GM21447 (cell line): ENCODE results near the gene ATOH7.
"Not testable (repeated sequence)": the region's sequence is repeated elsewhere in the genome, so short reads cannot be mapped to it uniquely, and the experiment has no call there.

Experiments
- ATAC-seq: cut with Tn5 transposase; IDR thresholded peaks from one replicate; pipeline ENCODE4 v1.9.1; 2021; ENCODE audit not compliant: unreplicated experiment

Gene ATOH7

DNA sequence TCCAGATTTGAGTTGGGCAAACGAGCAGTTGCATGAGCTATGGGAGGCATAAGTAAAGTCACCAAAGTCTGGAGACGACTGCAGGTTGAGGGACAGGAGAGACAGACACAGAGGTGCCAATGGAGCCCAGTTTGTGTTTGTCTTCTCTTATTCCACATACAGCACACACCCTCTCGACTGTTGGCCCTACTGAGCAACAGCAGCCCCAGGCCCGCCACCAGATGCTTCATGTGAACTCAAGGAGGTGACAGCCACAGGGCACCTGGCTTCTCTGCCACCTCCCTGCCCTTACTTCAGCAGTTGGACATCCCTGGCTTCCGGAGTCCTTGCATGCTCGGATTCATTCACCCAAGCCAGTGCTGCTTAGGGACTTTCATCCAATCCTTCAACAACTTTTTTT lies 6.5 kb upstream of the ATOH7 start:
- ATAC-seq, result no peak

DNA sequence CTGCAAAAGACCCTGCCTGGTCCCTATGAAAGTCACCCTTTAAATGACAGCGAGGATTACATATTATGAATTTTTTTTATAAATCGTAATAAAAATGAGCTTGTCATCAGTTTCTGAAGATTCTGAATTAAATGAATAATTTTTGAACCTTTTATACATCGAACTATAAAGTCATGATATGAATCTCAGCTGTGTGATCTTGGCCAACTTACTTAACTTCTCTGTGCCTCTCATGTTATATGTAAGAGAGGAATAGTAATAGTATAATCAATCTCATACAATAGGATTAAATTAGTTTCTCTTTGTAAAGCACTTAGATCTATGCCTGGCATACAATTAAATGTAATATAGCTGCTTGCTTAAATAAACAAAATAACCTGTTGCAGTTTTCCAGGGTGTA lies 5.3 kb upstream of the ATOH7 start:
- ATAC-seq, result no peak

DNA sequence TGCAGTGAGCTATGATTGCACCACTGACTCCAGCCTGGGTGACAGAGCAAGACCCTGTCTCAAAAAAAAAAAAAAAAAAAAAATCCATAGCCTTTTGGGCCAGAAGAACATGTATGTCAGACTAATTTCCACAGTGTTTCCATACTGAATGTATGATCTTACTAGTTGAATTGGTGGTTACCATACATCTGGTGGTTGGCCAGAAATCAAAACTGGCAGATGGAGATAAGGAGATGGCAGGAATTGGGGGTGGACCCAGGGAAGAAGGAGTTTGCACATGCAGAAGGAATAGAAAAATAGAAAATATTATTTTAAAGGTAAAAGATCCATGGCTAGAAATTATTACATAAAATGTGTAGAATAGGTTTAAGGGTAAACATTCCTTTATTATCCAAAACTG lies 3.7 kb upstream of the ATOH7 start:
- ATAC-seq, result no peak

DNA sequence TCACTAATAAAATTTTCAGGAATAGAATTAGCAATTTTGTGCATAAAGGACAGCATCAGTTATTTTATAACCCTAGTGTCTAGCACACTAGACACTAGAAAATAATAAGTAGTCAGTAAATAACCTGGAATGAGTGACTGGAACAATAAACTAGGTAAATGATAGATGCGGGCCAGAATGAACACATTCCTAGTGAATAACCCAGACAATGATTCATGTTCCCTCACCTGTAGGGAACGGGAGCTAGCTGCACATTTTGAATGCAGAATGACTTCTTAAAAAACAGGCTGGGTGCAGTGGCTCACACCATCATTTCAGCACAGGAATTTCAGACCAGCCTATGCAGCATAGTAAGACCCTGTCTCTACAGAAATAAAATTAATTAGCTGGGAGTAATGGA lies 3.2 kb upstream of the ATOH7 start:
- no peak for ATAC-seq

GRCh38 chr10:68233046-68233445 lies 1.1 kb upstream of the ATOH7 start:
- no peak for ATAC-seq

DNA sequence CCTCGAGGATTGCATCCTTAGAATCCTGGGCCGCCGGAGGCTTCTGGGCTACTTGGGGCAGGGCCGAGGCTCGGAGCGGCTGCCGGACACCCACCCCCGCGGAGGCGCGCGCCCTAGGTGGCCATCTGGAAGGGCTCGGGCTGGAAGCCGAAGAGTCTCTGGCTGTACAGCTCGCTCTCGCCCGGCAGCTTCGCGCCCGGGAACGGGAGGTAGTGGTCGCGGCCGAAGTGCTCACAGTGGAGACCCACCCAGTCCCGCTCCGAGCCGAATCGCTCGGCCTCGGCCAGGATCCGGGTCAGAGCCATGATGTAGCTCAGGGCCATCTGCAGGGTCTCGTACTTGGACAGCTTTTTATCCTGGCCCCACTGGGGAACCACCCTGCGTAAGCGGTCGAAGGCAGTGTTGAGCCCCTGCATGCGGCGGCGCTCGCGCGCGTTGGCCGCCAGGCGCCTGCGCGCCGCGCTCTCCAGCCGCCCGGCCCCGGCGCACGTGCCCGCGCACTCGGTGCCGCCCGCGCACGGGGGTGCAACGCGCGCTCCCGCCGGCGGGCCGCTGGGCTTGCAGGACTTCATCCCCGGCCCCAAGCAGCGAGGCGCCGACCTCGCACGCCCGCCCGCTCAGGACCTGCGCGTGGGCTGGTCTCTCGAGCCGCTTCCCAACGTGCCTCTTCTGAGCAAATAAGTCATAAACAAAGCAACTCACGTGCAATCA lies 652 bp downstream of the ATOH7 start:
- ATAC-seq, result peak; percentile 85

DNA sequence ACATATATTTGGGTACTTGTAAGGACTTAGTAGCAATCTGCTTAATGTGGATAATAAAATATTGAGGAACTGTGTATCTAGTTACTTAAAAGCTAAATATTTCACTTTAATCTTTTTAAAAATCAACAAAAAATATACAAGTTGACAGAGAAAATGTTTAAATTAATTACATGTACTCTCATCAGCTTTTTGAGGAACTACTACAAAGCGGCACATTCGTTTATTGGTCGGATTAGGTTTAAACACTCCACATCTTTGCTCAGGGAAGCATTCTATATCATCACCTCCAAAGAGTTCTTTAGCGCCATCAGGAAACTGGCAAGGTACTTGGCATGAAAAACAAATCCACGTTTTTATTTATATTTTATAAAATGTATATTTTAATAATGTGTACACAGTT lies 1.6 kb downstream of the ATOH7 start:
- ATAC-seq, result no peak

DNA sequence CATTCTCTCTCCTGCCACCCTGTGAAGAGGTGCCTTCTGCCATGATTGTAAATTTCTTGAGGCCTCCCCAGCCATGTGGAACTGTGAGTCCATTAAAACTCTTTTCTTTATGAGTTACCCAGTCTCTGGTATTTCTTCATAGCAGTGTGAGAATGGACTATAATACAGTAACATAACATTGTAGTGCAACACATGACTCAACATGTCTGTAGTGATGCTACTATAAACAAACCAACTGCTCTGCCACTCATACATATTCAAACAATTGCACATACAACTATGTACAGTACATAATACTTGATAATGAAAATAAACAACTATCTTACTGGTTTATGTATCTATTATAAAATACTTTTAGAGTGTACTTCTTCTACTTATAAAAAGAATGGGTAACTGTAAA lies 7.1 kb downstream of the ATOH7 start:
- no peak for ATAC-seq

- no peak for ATAC-seq
Observed at GRCh38 chr10:68223535-68224165, 8.3 kb downstream of the ATOH7 start.

DNA sequence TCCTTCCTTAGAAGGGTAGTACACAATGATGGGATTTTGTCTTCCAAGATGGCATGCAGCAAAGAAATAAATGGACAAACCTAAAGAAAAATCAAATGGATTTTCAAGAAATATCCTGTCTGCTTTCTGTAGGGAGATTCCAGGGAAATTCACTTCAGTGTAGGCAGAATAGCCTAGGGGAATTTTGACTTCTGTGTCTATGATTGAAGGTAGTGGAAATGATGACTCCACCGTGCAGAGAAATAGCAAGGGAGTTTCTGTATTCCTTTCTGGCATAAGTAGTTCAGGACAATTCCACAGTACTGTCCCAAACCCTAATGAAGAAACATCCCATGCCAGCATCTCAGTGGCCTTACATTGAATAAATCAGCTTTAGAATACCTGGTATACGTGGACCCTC lies 9.5 kb downstream of the ATOH7 start:
- no peak for ATAC-seq

GRCh38 chr10:68221196-68221595 lies 10.7 kb downstream of the ATOH7 start:
- ATAC-seq, result no peak

DNA sequence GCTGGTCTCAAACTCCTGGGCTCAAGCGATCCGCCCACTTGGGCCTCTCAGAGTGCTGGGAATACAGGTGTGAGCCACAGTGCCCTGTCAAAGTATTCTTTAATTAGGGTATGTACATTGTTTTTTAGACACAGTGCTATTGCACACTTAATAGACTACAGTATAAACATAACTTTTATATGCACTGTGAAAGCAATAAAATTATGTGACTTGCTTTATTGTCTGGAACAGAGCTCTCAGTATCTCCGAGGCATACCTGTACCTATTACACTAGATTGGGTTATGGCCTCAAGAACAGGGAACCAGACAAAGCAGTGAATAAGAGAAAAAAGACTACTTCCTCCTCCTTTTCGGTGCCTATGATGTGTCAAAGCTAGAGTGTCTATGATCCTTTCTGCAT lies 13.1 kb downstream of the ATOH7 start:
- no peak for ATAC-seq

GRCh38 chr10:68212721-68213352 lies 19.1 kb downstream of the ATOH7 start:
- ATAC-seq, result no peak

- ATAC-seq, result no peak
Observed at GRCh38 chr10:68211669-68212068, 20.2 kb downstream of the ATOH7 start.

GRCh38 chr10:68208424-68209042 lies 23.4 kb downstream of the ATOH7 start:
- no peak for ATAC-seq

- ATAC-seq, result no peak
Observed at GRCh38 chr10:68202960-68203353, 29.0 kb downstream of the ATOH7 start.

GRCh38 chr10:68196701-68197100 lies 35.2 kb downstream of the ATOH7 start:
- no peak for ATAC-seq

DNA sequence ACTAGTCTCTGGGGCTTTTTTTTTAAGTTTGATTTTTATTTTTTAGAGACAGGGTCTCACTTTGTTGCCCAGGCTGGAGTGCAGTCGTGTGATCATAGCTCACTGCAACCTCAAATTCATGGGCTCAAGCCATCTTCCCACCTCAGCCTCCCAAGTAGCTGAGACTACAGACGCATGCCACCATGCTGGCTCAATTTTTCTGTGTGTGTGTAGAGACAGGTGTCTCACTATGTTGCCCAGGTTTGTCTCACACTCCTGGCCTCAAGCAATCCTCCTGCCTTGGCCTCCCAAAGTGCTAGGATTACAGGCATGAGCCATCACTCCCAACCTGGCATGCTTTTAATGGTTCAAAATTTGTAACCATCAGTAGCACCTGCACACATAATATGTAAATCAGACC lies 36.1 kb downstream of the ATOH7 start:
- ATAC-seq, result not testable (repeated sequence)

- no peak for ATAC-seq
Observed at GRCh38 chr10:68194290-68194689, 37.6 kb downstream of the ATOH7 start.

DNA sequence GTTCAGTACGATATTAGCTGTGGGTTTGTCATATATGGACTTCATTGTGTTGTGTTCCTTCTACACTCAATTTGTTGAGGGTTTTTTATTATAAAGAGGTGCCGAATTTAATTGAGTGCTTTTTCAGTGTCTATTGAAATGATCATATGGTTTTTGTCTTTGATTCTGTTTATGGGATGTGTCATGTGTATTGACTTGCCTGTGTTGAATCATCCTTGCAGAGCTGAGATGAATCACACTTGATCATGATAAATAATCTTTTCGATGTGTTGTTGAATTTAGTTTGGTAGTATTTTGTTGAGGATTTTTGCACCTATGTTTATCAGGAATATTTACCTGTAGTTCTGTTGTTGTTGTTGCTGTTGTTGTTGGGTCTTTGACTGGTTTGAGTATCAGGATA lies 39.8 kb downstream of the ATOH7 start:
- no peak for ATAC-seq

GRCh38 chr10:68188835-68189234 lies 43.1 kb downstream of the ATOH7 start:
- ATAC-seq, result no peak

- ATAC-seq, result no peak
Observed at GRCh38 chr10:68185085-68185484, 46.8 kb downstream of the ATOH7 start.
